ENCODE data around the gene DOK6. TPM values are rescaled to one million over a fixed set of nuclear protein-coding genes. Genes with fewer than 3 reads are reported as not detected.

The DOK6 gene
- total RNA-seq, 1 donor from 2014 or later: 8.9 TPM

DNA sequence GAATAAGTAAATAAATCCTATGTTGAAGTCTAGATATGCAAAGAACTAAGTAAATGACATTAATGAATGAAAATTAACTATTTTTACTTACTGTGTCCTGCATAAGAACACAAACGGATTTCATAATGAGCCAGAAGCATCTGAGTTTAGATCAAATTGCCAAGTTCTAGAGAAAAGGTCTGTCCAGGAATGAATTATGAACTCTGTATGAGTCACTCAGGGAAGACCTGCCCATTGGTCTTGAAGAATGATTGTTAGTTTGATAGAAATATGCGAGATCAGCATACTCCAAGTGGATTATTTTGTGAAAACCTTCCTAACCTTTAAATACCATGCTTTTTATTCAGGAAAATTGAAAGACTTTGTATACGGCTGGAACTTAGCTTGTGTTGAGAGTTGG lies 189.5 kb downstream of the DOK6 start:
- DNase-seq (ENCODE audit: low spot score): no peak
- TF ChIP-seq, protein P1, sequence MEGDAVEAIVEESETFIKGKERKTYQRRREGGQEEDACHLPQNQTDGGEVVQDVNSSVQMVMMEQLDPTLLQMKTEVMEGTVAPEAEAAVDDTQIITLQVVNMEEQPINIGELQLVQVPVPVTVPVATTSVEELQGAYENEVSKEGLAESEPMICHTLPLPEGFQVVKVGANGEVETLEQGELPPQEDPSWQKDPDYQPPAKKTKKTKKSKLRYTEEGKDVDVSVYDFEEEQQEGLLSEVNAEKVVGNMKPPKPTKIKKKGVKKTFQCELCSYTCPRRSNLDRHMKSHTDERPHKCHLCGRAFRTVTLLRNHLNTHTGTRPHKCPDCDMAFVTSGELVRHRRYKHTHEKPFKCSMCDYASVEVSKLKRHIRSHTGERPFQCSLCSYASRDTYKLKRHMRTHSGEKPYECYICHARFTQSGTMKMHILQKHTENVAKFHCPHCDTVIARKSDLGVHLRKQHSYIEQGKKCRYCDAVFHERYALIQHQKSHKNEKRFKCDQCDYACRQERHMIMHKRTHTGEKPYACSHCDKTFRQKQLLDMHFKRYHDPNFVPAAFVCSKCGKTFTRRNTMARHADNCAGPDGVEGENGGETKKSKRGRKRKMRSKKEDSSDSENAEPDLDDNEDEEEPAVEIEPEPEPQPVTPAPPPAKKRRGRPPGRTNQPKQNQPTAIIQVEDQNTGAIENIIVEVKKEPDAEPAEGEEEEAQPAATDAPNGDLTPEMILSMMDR (IDR thresholded peaks at IDR 0.05): no peak
- Mint-ChIP-seq H3K27ac (ENCODE audit: unreplicated experiment) (no peak overlapping the region), H3K9me3 (ENCODE audit: low read depth) (peaks cover 3% of the 10 kb centered on the region), H3K4me1 (ENCODE audit: low read depth) (no peaks in the 10 kb centered on the region), H3K36me3 (ENCODE audit: low read depth) (no peaks in the 10 kb centered on the region), H3K4me3 (ENCODE audit: unreplicated experiment) (no peak overlapping the region), H3K27me3 (ENCODE audit: low read depth) (peaks cover 2% of the 10 kb centered on the region)

DNA sequence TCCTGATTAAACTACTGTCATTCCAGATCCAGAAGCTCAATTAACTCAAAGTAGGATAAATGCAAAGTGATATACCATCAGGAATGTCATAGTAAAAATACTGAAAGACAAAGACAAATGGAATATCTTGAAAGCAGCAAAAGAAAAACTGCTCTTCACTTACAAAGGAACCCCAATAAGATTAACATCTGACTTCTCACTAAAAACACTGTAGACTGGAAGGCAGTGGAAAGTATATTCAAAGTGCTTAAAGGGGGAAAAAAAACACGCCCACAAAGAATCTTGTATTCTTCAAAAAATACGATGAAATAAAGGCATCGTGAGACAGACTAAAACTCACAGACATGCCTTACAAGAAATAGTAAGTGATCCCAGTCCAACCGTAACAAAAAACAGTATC lies 195.7 kb downstream of the DOK6 start:
- TF ChIP-seq, protein P1 (IDR thresholded peaks at IDR 0.05): no peak
- peaks cover 15% of the 10 kb centered on the region for H3K9me3 Mint-ChIP-seq (ENCODE audit: low read depth)
- no peak overlapping the region for H3K27ac Mint-ChIP-seq (ENCODE audit: unreplicated experiment)
- DNase-seq (ENCODE audit: low spot score): no peak
- H3K36me3 Mint-ChIP-seq (ENCODE audit: low read depth): peaks cover 6% of the 10 kb centered on the region
- H3K27me3 Mint-ChIP-seq (ENCODE audit: low read depth): no peaks in the 10 kb centered on the region
- no peaks in the 10 kb centered on the region for H3K4me1 Mint-ChIP-seq (ENCODE audit: low read depth)
- no peak overlapping the region for H3K4me3 Mint-ChIP-seq (ENCODE audit: unreplicated experiment)

DNA sequence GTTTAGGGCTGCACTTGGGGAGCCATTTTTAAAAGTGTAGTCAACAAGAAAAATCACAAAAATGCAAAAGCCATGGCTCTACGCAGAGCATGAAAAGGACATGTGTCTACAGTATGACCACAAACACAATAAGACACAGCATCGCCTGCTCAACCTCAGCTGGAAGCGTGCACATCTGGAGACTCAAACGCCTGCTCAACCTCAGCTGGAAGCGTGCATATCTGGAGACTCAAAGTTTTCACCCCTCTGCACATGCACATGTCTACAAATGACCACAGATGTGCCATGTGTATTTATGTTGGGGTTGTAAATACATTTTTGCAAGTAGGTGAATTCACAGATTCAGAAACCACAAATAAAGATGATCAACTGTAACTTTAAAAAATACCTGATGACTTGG lies 196.9 kb downstream of the DOK6 start:
- TF ChIP-seq, protein P1 (IDR thresholded peaks at IDR 0.05): no peak
- no peaks in the 10 kb centered on the region for H3K4me1 Mint-ChIP-seq (ENCODE audit: low read depth)
- H3K36me3 Mint-ChIP-seq (ENCODE audit: low read depth): peaks cover 6% of the 10 kb centered on the region
- peaks cover 15% of the 10 kb centered on the region for H3K9me3 Mint-ChIP-seq (ENCODE audit: low read depth)
- no peak for DNase-seq (ENCODE audit: low spot score)
- no peak overlapping the region for H3K4me3 Mint-ChIP-seq (ENCODE audit: unreplicated experiment)
- no peaks in the 10 kb centered on the region for H3K27me3 Mint-ChIP-seq (ENCODE audit: low read depth)
- H3K27ac Mint-ChIP-seq (ENCODE audit: unreplicated experiment): no peak overlapping the region

DNA sequence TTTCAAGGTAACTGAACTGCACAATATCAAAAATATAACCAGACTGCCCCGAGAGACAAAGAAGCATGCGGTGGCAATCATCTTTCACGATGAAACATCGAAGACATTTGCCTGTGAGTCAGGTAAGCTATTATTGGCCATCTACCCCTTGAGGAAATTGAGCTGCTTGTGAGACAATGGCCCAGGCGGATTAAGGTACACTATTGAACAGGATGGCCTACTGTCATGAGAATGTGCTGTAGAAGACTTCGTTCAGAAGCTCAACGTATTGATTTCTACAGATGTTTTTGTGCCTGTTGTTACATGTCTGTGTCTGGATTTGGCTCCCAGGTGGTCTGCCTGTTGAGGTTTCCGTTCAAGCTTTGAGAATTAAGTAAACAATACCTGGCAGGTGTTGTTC lies 198.7 kb downstream of the DOK6 start:
- Mint-ChIP-seq H3K4me1 (ENCODE audit: low read depth) (no peaks in the 10 kb centered on the region), H3K9me3 (ENCODE audit: low read depth) (peaks cover 15% of the 10 kb centered on the region), H3K27me3 (ENCODE audit: low read depth) (no peaks in the 10 kb centered on the region), H3K4me3 (ENCODE audit: unreplicated experiment) (no peak overlapping the region), H3K36me3 (ENCODE audit: low read depth) (peaks cover 6% of the 10 kb centered on the region), H3K27ac (ENCODE audit: unreplicated experiment) (no peak overlapping the region)
- TF ChIP-seq, protein P1 (IDR thresholded peaks at IDR 0.05): no peak
- no peak for DNase-seq (ENCODE audit: low spot score)

DNA sequence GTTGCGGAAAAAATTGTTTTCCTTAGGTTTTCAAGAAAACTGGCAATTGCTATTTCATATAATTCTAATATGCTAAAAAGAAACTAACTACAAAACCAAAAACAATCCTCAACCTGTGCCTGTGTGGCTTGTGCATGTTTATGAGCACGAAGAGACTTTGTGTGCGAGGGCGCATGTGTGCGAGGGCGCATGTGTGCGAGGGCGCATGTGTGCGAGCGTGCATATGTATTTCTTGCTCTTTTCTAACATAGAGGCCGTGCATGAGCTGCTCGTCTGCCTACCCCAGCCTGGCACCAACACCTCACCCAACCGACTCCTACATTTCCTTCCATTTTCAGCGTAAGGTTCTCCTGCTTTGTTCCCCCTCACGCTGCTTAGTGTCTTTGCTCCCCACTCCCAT lies 211.6 kb downstream of the DOK6 start:
- Mint-ChIP-seq H3K9me3 (ENCODE audit: low read depth) (no peaks in the 10 kb centered on the region), H3K27ac (ENCODE audit: unreplicated experiment) (no peak overlapping the region), H3K4me1 (ENCODE audit: low read depth) (peaks cover 3% of the 10 kb centered on the region), H3K36me3 (ENCODE audit: low read depth) (no peaks in the 10 kb centered on the region), H3K4me3 (ENCODE audit: unreplicated experiment) (no peak overlapping the region), H3K27me3 (ENCODE audit: low read depth) (no peaks in the 10 kb centered on the region)
- TF ChIP-seq, protein P1 (IDR thresholded peaks at IDR 0.05): no peak
- DNase-seq (ENCODE audit: low spot score): no peak

All from chondrocyte (in vitro differentiated cells).